Measurements from ENCODE around the gene HOXC6. TPM values are rescaled to one million over a fixed set of nuclear protein-coding genes. Genes with fewer than 3 reads are reported as not detected.

HOXC6 gene
- total RNA-seq, 6 experiments from 2014 or later, result 0.12 to 2.1 (median 1.6) TPM

DNA sequence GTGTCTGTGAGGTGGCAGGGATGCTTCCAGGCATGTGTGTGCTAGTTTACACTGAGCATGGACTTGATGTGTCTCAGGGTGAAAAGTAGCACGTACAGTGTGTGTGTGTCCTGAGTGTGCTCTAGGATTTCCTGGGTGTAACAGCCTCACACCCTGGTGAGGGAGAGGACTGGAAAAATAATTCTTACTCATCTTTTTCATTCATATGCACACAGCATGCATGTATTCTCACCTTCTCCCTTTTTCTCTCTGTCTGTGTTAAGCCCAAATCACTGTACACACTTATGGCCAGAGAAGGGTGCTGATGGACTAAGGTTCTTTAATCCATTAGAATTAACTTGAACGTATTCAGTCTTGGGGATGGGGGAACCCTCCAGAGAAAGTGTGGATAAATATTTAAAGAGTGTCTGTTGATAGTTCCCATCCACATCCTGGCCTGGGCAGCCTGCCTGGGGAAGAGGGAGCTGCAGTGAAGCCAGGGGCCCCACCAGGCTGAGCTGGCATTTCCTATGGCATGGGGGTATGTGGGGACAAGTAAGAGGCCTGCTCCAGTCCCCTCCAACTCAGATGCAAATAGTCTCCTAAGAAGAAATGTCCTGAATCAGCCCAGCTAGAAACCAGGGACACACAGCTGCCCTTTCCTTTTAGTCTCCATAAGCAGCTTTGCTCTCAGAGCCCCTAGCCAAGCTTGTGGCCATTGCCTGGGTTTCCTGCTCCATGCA is 20.5 kb upstream of the HOXC6 start:
- TF ChIP-seq, protein P1, sequence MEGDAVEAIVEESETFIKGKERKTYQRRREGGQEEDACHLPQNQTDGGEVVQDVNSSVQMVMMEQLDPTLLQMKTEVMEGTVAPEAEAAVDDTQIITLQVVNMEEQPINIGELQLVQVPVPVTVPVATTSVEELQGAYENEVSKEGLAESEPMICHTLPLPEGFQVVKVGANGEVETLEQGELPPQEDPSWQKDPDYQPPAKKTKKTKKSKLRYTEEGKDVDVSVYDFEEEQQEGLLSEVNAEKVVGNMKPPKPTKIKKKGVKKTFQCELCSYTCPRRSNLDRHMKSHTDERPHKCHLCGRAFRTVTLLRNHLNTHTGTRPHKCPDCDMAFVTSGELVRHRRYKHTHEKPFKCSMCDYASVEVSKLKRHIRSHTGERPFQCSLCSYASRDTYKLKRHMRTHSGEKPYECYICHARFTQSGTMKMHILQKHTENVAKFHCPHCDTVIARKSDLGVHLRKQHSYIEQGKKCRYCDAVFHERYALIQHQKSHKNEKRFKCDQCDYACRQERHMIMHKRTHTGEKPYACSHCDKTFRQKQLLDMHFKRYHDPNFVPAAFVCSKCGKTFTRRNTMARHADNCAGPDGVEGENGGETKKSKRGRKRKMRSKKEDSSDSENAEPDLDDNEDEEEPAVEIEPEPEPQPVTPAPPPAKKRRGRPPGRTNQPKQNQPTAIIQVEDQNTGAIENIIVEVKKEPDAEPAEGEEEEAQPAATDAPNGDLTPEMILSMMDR (IDR thresholded peaks at IDR 0.05), result no peak
- H3K36me3 Mint-ChIP-seq (ENCODE audit: low read depth), result no peaks in the 10 kb centered on the region
- H3K4me1 Mint-ChIP-seq (ENCODE audit: low read depth), result peaks cover 16% of the 10 kb centered on the region
- no peaks in the 10 kb centered on the region for H3K9me3 Mint-ChIP-seq
- no peak overlapping the region for H3K27ac Mint-ChIP-seq
- peaks cover 67% of the 10 kb centered on the region for H3K27me3 Mint-ChIP-seq (ENCODE audit: insufficient read depth)
- no peak for DNase-seq
- H3K4me3 Mint-ChIP-seq, result no peak overlapping the region

DNA sequence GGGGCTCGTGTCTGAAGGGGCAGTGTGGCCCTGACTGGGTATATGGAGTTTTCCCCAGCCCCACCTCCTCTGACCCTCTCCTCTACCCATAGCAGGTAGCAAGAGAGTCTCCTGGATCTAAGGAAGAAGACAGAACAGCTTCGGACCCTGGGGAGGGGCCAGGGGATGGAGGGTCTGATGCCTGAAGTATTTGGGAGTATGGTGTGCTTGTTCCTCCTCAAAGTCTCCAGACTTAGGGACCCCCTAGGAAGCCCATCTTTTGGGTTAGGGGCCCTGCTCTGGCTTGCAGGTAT is 20.0 kb upstream of the HOXC6 start:
- no peaks in the 10 kb centered on the region for H3K9me3 Mint-ChIP-seq
- peaks cover 16% of the 10 kb centered on the region for H3K4me1 Mint-ChIP-seq (ENCODE audit: low read depth)
- TF ChIP-seq, protein P1 (IDR thresholded peaks at IDR 0.05), result no peak
- DNase-seq, result no peak
- H3K36me3 Mint-ChIP-seq (ENCODE audit: low read depth), result no peaks in the 10 kb centered on the region
- H3K4me3 Mint-ChIP-seq, result no peak overlapping the region
- H3K27ac Mint-ChIP-seq, result no peak overlapping the region
- H3K27me3 Mint-ChIP-seq (ENCODE audit: insufficient read depth), result peaks cover 68% of the 10 kb centered on the region

DNA sequence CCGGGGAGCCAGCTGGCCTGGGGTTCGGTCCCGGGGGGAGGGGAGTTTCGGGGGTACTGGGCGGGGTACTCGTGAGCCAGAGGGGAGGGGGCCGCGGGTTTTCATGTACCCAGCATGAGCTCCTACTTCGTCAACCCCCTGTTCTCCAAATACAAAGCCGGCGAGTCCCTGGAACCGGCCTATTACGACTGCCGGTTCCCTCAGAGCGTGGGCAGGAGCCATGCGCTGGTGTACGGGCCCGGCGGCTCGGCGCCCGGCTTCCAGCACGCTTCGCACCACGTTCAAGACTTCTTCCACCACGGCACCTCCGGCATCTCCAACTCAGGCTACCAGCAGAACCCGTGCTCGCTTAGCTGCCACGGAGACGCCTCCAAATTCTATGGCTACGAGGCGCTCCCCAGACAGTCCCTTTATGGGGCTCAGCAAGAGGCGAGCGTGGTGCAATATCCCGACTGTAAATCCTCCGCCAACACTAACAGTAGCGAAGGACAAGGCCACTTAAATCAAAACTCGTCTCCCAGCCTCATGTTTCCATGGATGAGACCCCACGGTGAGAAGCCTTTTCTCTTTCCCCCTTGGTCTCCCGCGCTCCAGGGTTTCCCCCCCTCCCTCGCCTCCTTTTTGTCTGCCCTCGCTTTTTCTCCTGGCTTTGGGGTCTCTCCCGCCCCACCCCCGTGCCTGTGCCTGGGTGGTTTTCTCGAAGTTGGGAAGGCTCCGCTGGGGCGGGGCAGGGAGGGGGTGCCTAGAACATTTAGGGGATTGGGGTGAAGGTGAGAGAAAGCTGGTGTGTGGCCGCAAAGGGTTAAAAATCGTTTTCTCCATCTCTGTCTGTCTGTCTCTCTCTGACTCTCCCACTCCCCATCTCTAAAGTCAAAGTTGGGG is 18.8 kb upstream of the HOXC6 start:
- H3K27ac Mint-ChIP-seq, result no peak overlapping the region
- peaks cover 22% of the 10 kb centered on the region for H3K4me1 Mint-ChIP-seq (ENCODE audit: low read depth)
- H3K36me3 Mint-ChIP-seq (ENCODE audit: low read depth), result no peaks in the 10 kb centered on the region
- DNase-seq, result no peak
- H3K4me3 Mint-ChIP-seq, result no peak overlapping the region
- H3K9me3 Mint-ChIP-seq, result no peaks in the 10 kb centered on the region
- TF ChIP-seq, protein P1 (IDR thresholded peaks at IDR 0.05), result no peak
- peaks cover 72% of the 10 kb centered on the region for H3K27me3 Mint-ChIP-seq (ENCODE audit: insufficient read depth)

DNA sequence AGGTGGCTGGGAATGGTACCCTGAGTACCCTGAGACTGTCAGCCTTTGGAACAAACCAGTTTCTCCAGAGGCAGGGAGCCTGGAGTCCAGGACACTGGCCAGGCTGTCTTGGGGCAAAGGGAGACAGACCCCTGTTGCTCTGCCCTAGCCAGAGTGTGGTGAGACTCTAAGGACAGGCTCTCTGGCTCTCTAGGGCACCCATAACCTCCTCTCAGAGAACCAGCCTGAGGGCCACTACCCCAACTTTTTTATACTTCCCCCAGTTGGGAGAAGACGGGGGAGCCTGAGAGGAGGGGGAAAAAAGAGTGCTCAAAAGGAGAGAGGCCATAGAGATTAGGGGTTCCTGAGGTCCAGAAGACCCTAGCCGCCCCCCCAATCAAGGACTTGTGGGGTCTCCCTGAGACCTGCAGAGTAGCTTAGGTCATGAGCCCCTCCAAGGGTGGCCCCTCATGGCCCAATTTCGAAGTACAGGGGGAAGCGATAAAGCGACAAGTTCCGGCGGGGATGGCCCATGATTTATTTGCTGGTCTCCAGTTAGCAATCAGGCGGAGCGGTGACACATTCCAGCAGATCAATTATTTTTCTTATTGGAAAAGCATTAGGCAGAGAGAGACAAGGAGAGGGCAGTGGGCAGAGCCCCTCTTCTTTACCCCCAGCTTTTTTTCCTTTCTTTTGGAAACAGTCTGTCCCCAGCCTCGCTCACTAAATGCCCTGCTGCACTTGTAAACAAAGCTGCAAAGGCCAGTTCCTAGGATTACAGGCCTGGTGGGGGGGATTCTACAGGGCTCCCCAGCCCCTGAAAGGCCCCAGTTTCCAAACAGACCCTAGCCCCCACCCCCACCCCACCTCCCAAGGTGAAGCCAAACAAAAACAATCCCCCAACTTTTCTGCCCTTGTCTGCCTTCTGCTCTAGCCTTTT is 17.9 kb upstream of the HOXC6 start:
- peaks cover 76% of the 10 kb centered on the region for H3K27me3 Mint-ChIP-seq (ENCODE audit: insufficient read depth)
- H3K9me3 Mint-ChIP-seq, result no peaks in the 10 kb centered on the region
- H3K4me1 Mint-ChIP-seq (ENCODE audit: low read depth), result peaks cover 22% of the 10 kb centered on the region
- H3K27ac Mint-ChIP-seq, result no peak overlapping the region
- no peak overlapping the region for H3K4me3 Mint-ChIP-seq
- no peaks in the 10 kb centered on the region for H3K36me3 Mint-ChIP-seq (ENCODE audit: low read depth)
- no peak for DNase-seq
- TF ChIP-seq, protein P1 (IDR thresholded peaks at IDR 0.05), result no peak

DNA sequence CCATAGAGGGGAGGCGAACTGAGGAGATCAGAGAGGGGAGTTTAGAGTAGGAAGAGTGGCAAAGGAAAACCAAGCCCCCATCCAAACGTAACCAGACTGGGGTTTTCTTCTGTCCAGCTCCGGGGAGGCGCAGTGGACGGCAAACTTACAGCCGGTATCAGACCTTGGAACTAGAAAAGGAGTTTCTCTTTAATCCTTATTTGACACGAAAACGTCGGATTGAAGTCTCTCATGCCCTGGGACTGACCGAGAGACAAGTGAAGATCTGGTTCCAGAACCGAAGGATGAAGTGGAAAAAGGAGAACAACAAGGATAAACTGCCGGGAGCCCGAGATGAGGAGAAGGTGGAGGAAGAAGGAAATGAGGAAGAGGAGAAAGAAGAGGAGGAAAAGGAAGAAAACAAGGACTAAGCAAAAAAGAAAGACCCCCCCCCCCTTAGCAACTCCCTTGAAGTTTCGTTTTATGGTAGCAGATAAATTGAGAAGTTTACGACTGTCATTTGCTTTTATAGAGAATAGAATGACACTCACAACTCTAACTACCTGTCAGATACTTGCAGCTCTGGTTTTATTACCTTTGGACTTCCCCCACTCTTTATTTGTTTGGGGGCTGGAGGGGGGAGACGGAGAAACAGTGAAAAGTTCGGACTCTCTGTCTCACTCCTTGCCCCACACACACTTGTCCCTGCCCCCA is 17.1 kb upstream of the HOXC6 start:
- Mint-ChIP-seq H3K4me3 (peak overlapping the region; percentile 37), H3K27me3 (ENCODE audit: insufficient read depth) (peaks cover 72% of the 10 kb centered on the region), H3K9me3 (no peaks in the 10 kb centered on the region), H3K36me3 (ENCODE audit: low read depth) (no peaks in the 10 kb centered on the region), H3K4me1 (ENCODE audit: low read depth) (peaks cover 19% of the 10 kb centered on the region), H3K27ac (no peak overlapping the region)
- no peak for DNase-seq
- TF ChIP-seq, protein P1 (IDR thresholded peaks at IDR 0.05), result no peak
